T-helper 1 cell treated with Interleukin-12 subunit alpha and Interleukin-12 subunit beta and Interleukin-4 antibody, amounts not matched to agents 30 ng/mL and 1 ng/mL, for 36 hours (primary cell): ENCODE results near the gene CASKIN1. TPM values are rescaled to one million over a fixed set of nuclear protein-coding genes. Genes with fewer than 3 reads are reported as not detected.
"Not testable (repeated sequence)": the region's sequence is repeated elsewhere in the genome, so short reads cannot be mapped to it uniquely, and the experiment has no call there.

Source experiments
- intact Hi-C: fragments of 100-400 bp; cut with micrococcal nuclease; formaldehyde crosslinking; loops from one replicate; pipeline ENCODE4 v1.15.1; 2024
- total RNA-seq: library from RNA; stranded (reverse); gene quantifications from 2 replicates; pipeline ENCODE4 v1.2.3, GENCODE V29; 2022

Gene CASKIN1
- total RNA-seq, 1 donor from 2014 or later: 0.05 TPM

- intact Hi-C loops: no loop called here
Measured at GRCh38 chr16:2148714-2149629, 47.4 kb downstream of the CASKIN1 start.

- intact Hi-C loops: no loop called here
Measured at GRCh38 chr16:2147981-2148671, 48.3 kb downstream of the CASKIN1 start, which contains the start of gene RAB26. TSS of gene RAB26 (plus strand) at chr16:2148625. CDS start at chr16:2148784, 159 bp downstream.

- intact Hi-C loops: no loop called here
Measured at GRCh38 chr16:2147378-2147777, 49.0 kb downstream of the CASKIN1 start.

GRCh38 chr16:2145843-2146242 lies 50.6 kb downstream of the CASKIN1 start:
- intact Hi-C loops: no loop called here

- intact Hi-C loops: loop anchor here (5.0 kb wide), 1 partner anchor 282 kb away; no protein-coding TSS in a partner anchor
Measured at GRCh38 chr16:2143878-2144485, 52.4 kb downstream of the CASKIN1 start.

- intact Hi-C loops: loop anchor here (5.0 kb wide), 1 partner anchor 281 kb away; no protein-coding TSS in a partner anchor
Measured at GRCh38 chr16:2142942-2143877, 53.2 kb downstream of the CASKIN1 start.

- intact Hi-C loops: loop anchor here (1.0 kb wide), 1 partner anchor 113 kb away; no protein-coding TSS in a partner anchor
Measured at GRCh38 chr16:2135770-2136490, 60.5 kb downstream of the CASKIN1 start, which contains the start of gene PKD1. TSS of gene PKD1 (minus strand) at chr16:2135898. CDS start at chr16:2135689, 209 bp downstream.

- intact Hi-C loops: not testable (repeated sequence)
Measured at GRCh38 chr16:2135071-2135470, 61.3 kb downstream of the CASKIN1 start.

- intact Hi-C loops: not testable (repeated sequence)
Measured at GRCh38 chr16:2133797-2134196, 62.6 kb downstream of the CASKIN1 start.

- intact Hi-C loops: not testable (repeated sequence)
Measured at GRCh38 chr16:2129890-2130447, 66.4 kb downstream of the CASKIN1 start.

- intact Hi-C loops: not testable (repeated sequence)
Measured at GRCh38 chr16:2129251-2129650, 67.2 kb downstream of the CASKIN1 start.

GRCh38 chr16:2127630-2128280 lies 68.7 kb downstream of the CASKIN1 start:
- intact Hi-C loops: not testable (repeated sequence)

Other genes with a start within 250 kb of the CASKIN1 start
- gene RPL3L, start 241.9 kb downstream of the CASKIN1 start, total RNA-seq: not detected in 2 replicates
- gene NDUFB10, start 237.1 kb downstream of the CASKIN1 start, total RNA-seq: 118 and 120 TPM in 2 replicates
- gene RPS2, start 231.8 kb downstream of the CASKIN1 start, total RNA-seq: 2,266 and 2,280 TPM in 2 replicates
- gene RNF151, start 229.7 kb downstream of the CASKIN1 start, total RNA-seq: 0.27 TPM in 1 of 2 replicates, not detected in the other
- gene TBL3, start 224.6 kb downstream of the CASKIN1 start, total RNA-seq: 36.2 and 39.6 TPM in 2 replicates
- gene NOXO1, start 215.1 kb downstream of the CASKIN1 start, total RNA-seq: 0.37 and 0.61 TPM in 2 replicates
- gene GFER, start 212.4 kb downstream of the CASKIN1 start, total RNA-seq: 26.4 and 32.7 TPM in 2 replicates
- gene SYNGR3, start 206.6 kb downstream of the CASKIN1 start, total RNA-seq: 20.8 and 23.2 TPM in 2 replicates
- 71.1 and 73.9 TPM in 2 replicates for gene ZNF598, start 186.8 kb downstream of the CASKIN1 start, total RNA-seq
- 0.37 and 1.1 TPM in 2 replicates for gene NPW, start 176.8 kb downstream of the CASKIN1 start, total RNA-seq
- gene NHERF2, start 169.7 kb downstream of the CASKIN1 start, total RNA-seq: 1.9 and 2.4 TPM in 2 replicates
- gene NTHL1, start 148.8 kb downstream of the CASKIN1 start, total RNA-seq: 24.2 and 31.1 TPM in 2 replicates
- 130 and 131 TPM in 2 replicates for gene TSC2, start 148.6 kb downstream of the CASKIN1 start, total RNA-seq
- gene PKD1, start 60.7 kb downstream of the CASKIN1 start, total RNA-seq: 77.2 and 78.4 TPM in 2 replicates
- gene RAB26, start 48.0 kb downstream of the CASKIN1 start, total RNA-seq: 0.44 TPM in 1 of 2 replicates, not detected in the other
- 56.7 and 57.3 TPM in 2 replicates for gene TRAF7, start 40.8 kb downstream of the CASKIN1 start, total RNA-seq
- 36.8 and 38.3 TPM in 2 replicates for gene MLST8, start 8.8 kb upstream of the CASKIN1 start, total RNA-seq
- 7.6 and 12.5 TPM in 2 replicates for gene BRICD5, start 14.3 kb upstream of the CASKIN1 start, total RNA-seq
- gene PGP, start 18.2 kb upstream of the CASKIN1 start, total RNA-seq: 22.3 and 24.0 TPM in 2 replicates
- 30.5 and 33.8 TPM in 2 replicates for gene E4F1, start 27.0 kb upstream of the CASKIN1 start, total RNA-seq
- 3.1 and 3.2 TPM in 2 replicates for gene DNASE1L2, start 39.8 kb upstream of the CASKIN1 start, total RNA-seq
- gene ECI1, start 55.0 kb upstream of the CASKIN1 start, total RNA-seq: 30.1 and 33.4 TPM in 2 replicates
- 260 and 261 TPM in 2 replicates for gene RNPS1, start 71.5 kb upstream of the CASKIN1 start, total RNA-seq
- 7.3 and 7.9 TPM in 2 replicates for gene ABCA3, start 144.1 kb upstream of the CASKIN1 start, total RNA-seq
- 56.3 and 58.8 TPM in 2 replicates for gene CCNF, start 232.8 kb upstream of the CASKIN1 start, total RNA-seq